RPMI7951 (cell line): Measurements from ENCODE around the gene KYNU. TPM values are rescaled to one million over a fixed set of nuclear protein-coding genes. Genes with fewer than 3 reads are reported as not detected.
"Not testable (repeated sequence)": the region's sequence is repeated elsewhere in the genome, so short reads cannot be mapped to it uniquely, and the experiment has no call there.

Source experiments
- DNase-seq: peaks from one replicate; pipeline ENCODE4 v3.0.0-alpha.2; 2012; ENCODE audit warnings: low read depth
- total RNA-seq: library from RNA; depleted of rRNA; stranded (reverse); fragments of >200 nt; shearing (Covaris generic); gene quantifications from 2 replicates; pipeline ENCODE4 v1.2.3, GENCODE V29; 2014; rRNA removed

KYNU gene
- total RNA-seq: 25.5 and 31.6 TPM in 2 replicates

DNA sequence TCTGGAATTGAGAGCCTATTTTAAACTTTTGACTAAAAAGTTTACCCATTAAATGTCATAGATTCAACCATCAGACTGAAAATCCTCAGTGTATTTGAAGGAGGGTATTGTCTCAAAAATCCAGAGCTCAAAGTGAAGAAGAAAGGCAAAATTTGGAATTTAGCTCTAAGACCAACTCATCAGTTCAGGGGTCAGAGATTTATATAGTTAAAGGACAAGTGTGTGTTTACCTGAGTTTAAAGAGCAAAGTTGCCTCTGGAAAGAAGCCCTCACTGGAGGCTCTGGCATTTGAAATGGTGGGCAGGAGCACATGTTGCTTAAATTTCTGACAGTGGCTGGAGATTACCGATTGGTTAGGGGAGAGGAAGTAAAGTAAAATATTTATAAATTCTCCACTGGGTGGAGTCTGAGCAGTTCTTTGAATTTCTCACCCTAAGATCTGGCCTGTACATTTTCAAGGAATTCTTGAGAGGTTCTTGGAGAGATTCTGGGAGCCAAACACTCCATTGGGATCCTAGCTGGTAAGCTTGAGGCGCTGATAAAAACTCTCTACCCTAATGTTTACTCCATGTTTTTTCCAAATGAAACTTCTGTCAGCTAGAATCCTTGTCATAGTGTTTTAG is at the start of gene KYNU:
KYNU (plus strand) TSS at position 449 of the 623 bp plus-strand sequence. CDS start 7,704 bp downstream, outside the sequence.
- peak; percentile 70 for DNase-seq

DNA sequence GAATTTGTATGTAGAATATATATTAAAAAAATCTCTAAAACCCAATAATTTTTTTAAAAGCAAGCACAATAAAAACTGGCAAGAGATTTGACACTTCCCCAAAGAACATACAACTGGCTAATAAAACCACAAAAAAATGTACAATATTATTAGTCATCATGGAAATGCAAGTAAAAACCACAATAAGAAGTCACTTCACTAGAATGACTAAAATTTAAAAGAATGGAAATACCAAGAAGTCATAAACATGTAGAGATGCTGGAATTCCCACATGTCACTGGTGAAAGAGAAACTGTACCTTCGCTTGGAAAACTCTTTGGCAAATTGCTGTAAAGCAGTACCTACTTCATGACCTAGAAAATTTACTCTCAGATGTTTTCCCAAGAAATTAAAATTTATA is 43.4 kb upstream of the KYNU start:
- peak; percentile 17 for DNase-seq

DNA sequence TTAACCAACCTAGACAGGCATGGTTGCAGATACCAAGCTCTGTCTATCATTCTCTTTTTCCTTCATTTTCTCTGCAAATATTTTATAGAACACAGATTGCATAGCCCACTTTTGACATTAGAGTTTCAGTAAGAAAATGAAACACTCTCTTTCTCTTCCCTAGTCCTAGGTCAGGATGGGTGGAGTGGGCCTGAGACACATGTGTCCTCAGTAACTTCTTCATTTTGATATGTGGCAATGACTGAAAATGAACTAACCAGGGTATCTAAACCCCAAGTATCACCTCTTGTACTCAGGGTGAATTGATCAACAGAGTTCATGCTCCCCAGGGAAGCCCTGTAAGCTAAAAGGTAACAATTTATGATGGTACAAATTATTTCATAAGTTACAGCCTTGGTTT is 37.0 kb upstream of the KYNU start:
- DNase-seq: no peak

DNA sequence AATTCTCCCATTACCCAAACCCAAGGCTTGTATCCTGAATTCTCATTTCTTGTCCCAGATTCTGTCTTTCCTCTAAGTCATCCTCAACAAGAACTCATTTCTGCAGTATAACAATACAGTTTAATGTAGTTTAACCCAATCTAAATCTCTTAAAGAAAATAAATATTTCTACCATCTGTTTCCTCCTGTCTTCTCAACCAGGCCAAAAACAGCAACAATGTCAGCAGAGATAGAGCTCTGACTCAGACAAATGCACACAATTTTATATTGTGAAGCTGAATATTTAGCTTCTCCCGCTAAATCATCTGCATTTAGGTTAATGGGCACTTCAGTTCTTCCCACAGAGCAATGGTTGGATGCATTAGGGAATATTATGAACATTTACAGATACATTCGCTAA is 35.7 kb upstream of the KYNU start:
- DNase-seq: no peak

DNA sequence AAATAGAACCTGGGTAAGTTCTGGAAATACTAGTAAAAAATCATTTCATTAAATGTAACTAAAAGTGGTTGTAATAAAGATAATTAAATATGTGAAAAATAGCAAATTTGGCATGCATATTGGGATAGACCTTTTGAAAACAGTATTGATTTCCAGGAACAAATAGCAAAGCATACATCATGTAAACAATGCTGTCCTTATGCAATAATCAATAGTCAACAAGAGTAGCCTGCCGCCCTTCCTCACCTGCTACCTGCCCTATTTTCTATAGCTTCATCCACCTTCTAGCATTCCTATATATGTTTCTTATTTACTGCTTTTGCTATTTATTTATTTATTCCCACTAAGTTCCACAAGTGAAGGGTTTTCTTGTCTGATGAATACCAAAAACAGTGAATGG is 35.1 kb upstream of the KYNU start:
- no peak for DNase-seq

DNA sequence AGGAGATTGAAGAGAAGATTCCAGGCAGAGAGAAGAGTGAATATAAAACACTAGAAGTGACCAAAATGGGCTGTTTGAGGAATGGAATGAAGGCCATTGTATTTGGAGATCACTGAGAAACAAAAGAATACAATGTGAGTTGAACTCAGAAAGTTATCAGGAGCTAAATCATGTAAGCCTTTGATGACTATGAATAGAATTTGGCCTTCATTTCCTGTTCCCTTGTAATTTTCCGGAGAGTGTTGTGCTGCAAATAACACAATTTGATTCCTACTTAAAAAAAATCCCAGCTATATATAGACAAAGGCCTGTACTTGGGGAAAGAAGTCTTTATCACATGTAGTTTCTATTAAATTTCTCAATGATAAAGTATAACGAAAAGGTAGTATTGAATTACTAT is 33.7 kb upstream of the KYNU start:
- no peak for DNase-seq

DNA sequence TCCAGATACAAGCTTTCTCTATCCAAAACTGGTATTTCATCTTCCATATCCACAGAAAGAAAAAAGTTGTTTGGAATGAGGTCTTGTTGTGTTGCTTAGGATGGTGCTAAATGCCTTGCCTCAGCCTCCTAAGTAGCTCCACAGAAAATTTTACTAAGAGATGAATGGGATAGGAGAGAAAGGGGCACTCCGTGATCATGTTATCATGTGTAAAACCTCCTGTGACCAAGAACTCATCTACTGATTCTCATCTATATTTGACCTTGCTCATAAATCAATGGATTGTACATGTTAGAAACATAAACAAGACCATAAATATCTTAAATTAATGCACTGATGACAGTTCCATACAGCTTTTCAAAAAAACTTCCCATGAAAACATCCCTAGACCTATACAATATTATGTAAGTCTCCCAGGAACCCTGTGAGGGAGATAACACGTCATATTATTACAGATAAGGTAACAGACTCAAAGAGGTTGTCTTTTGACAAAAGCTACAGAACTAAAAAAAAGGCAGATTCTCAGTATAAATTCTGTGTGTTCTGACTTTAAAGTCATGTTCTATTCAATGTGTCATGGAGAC is 29.3 kb upstream of the KYNU start:
- DNase-seq: no peak

DNA sequence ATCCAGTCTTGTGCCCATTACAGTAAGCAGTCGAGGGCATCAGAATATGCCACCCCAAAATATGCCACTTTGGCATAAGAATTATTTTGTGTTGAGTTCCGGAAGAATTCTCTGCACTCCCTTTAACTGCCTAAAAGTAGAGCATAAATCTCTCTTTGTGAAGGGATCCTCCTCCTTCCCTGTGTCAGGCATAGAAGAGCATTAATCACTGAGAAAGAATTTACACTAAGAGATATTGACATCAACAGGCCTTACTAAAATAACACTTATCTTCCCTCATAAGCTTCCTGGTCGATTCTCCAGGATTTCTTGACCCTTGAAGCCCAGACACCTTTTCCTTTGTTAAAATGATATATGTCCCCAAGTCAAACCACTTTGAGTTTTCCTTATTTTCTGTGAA is 27.6 kb upstream of the KYNU start:
- DNase-seq: no peak

DNA sequence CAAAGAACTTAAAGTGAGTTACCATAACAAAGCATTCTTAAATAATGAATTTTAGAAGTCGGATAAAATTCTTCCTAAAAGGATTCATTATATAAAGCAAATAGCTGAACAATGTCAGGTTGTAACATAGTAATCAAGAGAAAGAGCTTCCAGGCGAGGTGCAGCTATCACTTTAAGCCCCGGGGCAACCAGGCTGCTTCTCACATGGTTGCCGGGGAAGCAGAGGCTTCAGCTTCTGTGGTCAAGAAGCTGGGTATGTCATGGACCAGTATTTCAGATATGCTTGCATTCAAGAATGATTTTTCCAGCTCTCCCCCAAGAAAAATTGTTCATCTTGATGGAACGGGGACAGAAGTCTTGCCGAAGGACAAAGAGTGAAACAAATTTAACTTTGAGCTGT is 23.6 kb upstream of the KYNU start:
- DNase-seq: peak; percentile 62

DNA sequence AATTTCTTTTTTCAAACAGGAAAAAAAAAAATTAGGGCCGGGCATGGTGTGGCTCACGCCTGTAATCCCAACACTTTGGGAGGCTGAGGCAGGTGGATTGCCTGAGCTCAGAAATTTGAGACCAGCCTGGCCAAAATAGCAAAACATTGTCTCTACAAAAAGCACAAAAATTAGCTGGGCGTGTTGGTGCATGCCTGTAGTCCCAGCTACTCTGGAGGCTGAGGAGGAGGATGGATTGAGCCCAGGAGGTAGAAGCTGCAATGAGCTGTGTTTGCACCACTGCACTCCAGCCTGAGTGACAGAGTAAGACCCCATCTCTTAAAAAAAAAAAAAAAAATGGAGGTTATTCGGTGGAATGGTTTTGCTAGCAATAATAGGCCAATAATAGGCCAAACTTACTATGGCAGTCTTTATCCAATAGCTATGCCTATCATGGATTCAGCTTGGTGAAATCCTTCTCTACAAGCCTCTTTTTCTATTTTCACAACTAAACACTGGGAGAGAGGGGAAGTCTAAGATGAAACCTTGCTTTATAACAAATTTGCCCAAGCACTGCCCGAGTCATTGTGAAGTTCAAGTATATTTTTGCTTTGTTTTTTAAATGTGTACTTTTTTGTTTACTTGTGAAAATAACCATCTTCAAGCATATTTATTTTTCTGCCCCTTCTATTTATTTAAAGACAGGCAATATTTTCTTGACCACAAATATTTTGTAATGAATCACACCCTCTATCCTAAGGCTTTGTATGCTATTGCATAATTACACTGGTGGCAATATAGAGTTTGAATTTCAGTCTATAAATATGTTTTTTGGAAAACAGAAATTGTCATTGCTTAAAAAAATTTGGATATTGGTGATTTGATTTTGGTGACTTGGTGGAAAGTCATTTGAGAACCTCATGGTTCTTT is 20.0 kb upstream of the KYNU start:
- no peak for DNase-seq

DNA sequence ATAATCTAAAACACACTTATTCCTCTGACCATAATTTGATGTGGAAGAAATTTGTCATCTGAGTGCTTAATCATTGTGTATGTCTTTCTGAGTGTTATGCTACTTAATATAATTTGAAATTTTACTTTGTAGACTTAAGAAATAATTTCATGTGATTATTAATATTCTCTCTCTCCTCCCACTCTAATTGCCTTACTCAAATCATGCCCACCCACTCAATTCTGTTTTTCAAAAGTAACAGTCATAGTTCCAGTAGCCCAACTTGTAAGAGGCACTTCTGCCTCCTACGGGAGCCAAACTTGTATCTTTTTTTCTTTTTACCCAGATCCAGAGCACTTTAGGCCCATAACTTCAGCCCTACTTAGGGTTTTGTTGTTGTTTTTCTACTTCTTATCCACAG is 18.5 kb upstream of the KYNU start:
- DNase-seq: no peak

DNA sequence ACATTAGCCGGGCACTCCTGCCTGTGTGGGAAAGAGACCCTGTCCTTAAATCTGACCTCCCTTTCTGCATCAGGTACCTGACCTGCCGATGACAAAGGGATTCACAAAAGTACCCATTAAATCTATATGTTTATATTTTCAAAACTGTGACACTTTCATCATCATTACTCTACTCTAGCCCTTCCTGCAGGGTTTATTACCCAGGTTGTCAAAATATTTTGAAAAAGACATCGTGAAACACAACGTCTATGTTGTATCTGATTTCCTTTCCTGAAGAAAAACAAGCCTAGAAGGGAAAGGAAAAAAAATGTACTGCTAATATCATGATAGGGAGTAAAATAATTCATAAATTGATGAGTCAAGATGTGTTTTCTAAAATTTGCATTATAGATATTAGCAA is 15.2 kb upstream of the KYNU start:
- DNase-seq: no peak

DNA sequence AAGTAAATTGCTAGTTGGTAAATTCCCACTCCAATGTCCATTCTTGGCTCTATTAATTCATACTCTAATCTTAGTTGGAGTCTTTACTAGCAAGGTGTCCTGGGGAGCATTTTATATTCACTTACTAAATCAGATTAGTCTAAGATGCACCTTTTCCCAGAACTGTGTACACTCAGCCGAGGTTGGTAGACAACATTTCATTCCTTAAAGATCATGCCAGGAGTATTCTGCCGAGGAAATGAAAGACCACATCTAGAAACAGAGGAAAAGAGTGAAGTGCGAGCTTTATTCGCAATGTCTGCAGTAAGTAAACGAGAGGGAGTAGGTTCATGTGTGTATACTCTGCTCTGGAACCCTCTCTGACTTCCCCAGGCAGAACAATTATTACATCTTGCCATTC is 14.6 kb upstream of the KYNU start:
- DNase-seq: no peak

DNA sequence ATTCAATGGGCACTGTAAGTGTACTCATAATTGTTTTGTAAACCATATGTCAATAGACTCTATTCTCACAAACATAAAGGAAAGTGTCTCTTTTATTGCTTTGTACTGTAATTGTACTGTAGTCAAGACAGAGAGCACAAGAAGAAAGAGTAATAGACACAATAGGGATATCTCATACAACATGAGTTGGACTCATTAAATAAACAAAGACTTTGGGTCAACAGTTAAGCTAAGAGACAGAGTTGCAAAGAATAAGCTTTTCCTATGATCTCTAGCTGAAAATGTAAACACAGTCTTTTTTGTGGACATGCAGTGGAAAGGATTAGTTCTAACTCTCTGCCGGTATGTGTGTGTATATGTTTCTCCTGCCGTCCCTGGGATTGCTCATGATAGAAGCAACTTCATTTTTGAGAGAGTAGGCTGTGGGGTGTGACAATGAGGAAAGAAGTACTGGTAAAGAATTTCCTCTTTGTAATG is 13.9 kb upstream of the KYNU start:
- DNase-seq: no peak

DNA sequence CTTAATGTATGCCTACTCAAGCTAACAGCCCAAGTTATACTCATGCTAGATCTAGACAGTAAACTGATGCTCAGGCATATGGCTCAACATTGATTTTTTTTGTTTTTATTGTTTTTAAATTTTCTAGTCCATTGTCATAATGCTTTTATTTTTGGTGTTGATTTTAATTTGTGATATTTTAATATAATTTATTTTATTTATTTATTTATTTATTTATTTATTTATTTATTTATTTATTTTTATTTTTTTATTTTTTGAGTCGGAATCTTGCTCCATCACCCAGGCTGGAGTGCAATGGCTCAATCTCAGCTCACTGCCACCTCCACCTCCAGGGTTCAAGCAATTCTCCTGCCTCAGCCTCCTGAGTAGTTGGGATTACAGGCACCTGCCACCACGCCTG is 12.9 kb upstream of the KYNU start:
- DNase-seq: not testable (repeated sequence)

DNA sequence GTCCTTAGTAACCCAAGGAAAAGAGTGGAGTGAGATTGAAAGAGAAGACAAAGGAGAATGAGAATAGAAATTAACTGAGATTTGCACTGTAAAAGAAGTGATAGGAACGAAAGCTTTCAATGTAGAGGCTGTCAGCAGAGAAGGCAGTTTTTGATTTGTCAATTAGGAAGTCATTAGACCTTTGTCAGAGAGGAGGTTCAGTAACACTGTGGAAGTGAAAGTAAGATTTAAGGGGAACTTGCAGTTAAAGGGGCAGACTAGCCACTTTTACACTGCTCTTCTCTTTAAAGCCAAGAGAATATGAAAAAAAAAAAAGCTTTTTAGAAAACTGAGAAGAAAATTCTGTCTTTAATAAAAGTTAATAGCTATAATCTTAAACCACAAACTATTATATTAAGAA is 11.5 kb upstream of the KYNU start:
- peak; percentile 57 for DNase-seq

DNA sequence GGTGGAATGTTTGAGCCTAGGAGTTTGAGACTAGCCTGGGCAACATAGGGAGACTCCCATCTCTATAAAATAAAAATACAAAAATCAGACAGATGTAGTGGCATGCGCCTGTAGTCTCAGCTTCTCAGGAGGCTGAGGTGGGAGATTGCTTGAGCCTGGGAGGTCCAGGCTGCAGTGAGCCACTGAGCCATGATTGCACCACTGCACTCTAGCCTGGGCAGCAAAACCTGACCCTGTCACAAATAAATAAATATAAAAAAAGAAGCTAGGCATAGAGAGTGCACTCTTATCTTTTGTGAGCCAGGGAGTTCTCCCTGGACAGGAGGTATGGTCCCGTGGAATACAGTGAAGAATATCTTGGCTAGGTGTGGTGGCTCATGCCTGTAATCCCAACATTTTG is 11.0 kb upstream of the KYNU start:
- no peak for DNase-seq

DNA sequence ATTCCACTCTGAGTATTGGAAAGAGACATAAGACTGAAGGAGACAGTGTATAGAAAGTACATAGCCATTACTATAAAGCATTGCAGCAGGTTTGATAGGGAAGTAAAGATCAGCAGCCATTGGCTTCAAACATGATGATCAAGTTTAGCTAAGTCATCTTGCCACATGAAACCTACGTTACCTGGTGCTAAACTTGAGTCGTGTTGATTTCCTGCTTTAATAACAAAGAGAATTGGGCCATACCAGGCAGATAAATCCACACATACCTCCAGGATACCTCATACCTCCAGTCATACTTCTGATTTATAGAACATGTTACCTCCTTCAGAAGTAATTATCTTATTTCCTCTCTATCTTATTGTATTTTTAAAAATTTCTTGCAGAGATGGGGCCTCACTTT is 10.3 kb upstream of the KYNU start:
- no peak for DNase-seq

DNA sequence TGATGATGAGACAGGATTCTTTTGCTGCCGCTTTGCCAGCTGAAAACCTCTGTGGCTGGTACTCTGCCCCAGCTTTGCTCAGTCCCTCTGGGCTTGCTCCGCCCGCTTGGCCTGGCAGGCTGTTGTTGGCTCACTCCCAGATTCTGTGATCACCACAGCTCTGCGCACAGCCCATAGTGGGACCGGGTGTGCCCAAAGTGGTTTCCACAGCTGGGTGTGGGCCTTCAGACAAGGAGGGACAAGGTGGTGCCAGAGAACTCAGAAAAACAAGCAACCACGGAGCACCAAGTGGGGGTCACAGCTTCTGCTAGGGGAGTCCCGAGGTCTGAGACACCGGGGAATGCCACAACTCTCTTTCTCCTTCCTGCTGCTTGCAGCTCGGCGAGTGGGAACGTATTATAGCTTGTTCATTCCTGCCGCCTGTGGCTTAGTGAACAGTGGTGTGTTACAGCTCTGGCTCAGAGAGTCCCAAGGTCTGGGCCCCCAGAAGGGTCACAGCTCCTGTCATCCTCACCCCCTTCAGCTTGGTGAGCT is 9.2 kb upstream of the KYNU start:
- peak; percentile 85 for DNase-seq

DNA sequence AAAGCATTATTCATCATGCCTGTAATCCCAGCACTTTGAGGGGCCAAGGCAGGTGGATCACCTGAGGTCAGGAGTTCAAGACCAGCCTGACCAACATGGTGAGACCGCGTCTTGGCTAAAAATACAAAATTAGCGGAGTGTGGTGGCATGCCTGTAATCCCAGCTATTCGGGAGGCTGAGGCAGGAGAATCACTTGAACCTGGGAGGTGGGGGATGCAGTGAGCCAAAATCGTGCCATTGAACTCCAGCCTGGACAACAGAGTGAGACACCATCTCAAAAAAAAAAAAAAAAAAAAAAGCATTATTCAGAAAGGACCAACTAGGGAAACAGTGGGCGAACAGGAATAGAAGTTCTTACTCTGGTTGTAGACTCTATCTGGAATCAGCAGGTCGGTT is 8.4 kb upstream of the KYNU start:
- not testable (repeated sequence) for DNase-seq

DNA sequence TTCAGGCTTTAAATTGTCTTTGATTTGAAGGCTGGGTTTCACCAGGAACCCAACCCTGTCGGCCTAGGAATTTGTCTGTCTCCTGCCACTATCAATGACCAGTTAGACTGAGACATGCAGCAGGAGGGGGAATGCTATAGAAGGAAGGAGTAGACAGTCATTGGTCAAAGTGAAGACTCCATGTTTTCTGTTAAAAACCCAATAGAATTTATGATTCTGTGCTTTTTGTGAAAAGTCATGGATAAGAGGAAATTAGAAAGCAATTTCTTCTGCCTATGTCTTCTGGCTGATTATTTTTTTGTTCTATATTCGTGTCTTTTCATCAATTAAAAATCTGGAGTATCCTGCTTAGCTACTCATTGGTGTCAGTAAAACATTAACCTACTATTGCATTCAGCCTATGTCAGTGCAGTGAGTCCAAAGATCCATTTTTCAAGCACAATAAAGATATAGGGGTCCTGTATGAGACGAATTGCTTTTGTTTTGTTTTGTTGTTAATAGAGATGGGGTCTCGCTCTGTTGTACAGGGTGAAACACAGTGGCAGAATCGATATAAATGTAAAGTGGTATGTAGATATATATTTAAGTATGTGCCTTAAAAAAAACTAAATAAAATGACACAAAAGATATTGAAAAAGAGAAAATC is 7.9 kb upstream of the KYNU start:
- no peak for DNase-seq

DNA sequence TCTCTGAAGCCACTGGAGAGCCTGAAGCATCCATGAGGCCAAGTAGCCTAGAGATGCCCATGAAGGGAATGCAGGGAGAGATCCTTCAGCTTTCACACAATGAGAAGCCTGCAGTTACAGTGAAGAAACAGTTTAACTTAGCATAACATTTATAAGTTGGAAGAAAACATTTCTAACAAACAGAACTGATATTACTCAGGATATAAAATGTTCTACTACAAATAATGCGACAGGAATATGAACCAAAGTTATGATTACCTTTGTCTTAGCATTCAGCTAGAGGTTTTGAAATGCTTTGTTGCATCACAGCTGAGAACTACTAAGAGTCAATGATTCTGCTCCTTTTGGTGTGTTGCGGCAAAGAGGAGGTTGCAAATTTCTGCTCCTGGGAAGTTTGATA is 6.9 kb upstream of the KYNU start:
- no peak for DNase-seq
